NOMO-1 treated with dmso at 0.1 percent for 144 hours (cell line): Measurements from ENCODE around the gene MAP3K21.

ENCODE experiments used
- DNase-seq: peaks from one replicate; lab custom pipeline; 2025; ENCODE audit not compliant: unreplicated experiment; lab: John Stamatoyannopoulos, UW

Gene MAP3K21

GRCh38 chr1:233432916-233433315, 105.4 kb downstream of the MAP3K21 start:
- no peak for DNase-seq

GRCh38 chr1:233433436-233434210, 106.1 kb downstream of the MAP3K21 start:
- DNase-seq = no peak
